Upper lobe of left lung (tissue), 4 donors: Measurements from ENCODE around the gene CACNA2D1.

Experiments used
- POLR2A ChIP-seq, 4 donors: fragments of 450-650 bp; IDR thresholded peaks; one replicate each; pipeline ENCODE4 v1.5.1; 2016 to 2017; ENCODE audit warnings: antibody characterized with exemption in 4 of 4, mild to moderate bottlenecking in 2 of 4
- POLR2AphosphoS5 ChIP-seq, 2 donors: sonication (generic); formaldehyde crosslinking; IDR thresholded peaks; one replicate each; pipeline ENCODE4 v1.5.1; 2017; ENCODE audit warnings: antibody characterized with exemption in 2 of 2
- TF ChIP-seq, protein P1 (sequence below), 6 experiments: fragments of 450-650 bp in 4 of 6; fragments of 200-600 bp in 2 of 6; sonication (generic) in 2 of 6; IDR thresholded peaks; one replicate each; pipeline ENCODE4 v1.5.1; 2016 to 2019; ENCODE audit warnings: antibody characterized with exemption in 6 of 6

DNA sequence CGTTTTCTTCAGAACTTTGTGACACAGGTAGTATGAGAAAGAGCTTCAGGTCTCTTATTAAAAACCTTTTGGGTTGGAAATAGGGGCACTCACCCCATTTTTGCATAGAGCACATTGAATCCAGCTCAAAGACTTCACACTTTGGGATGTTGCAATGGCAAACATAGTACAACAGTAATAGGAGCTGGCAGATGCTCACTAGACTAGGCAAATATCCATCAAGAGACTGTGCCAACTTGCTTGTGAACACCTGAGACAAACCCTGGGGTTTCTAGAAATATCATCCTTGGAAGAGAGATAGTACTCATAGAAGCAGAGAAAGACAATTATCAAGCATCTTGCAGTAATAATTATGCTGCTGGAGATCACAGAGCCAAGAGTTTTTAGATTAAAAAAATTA lies 280.0 kb downstream of the CACNA2D1 start:
- no peak for TF ChIP-seq POLR2A (IDR thresholded peaks at IDR 0.05)
- no peak for TF ChIP-seq POLR2AphosphoS5 (IDR thresholded peaks at IDR 0.05)
- TF ChIP-seq, protein P1, sequence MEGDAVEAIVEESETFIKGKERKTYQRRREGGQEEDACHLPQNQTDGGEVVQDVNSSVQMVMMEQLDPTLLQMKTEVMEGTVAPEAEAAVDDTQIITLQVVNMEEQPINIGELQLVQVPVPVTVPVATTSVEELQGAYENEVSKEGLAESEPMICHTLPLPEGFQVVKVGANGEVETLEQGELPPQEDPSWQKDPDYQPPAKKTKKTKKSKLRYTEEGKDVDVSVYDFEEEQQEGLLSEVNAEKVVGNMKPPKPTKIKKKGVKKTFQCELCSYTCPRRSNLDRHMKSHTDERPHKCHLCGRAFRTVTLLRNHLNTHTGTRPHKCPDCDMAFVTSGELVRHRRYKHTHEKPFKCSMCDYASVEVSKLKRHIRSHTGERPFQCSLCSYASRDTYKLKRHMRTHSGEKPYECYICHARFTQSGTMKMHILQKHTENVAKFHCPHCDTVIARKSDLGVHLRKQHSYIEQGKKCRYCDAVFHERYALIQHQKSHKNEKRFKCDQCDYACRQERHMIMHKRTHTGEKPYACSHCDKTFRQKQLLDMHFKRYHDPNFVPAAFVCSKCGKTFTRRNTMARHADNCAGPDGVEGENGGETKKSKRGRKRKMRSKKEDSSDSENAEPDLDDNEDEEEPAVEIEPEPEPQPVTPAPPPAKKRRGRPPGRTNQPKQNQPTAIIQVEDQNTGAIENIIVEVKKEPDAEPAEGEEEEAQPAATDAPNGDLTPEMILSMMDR (IDR thresholded peaks at IDR 0.05) = no peak
